WTC11 (cell line): ENCODE data around the gene CALML4. TPM values are rescaled to one million over a fixed set of nuclear protein-coding genes. Genes with fewer than 3 reads are reported as not detected.

ENCODE experiments used
- ATAC-seq: fragments of 200-7000 bp; cut with Tn5 transposase; 2 replicates; pipeline ENCODE4 v1.10.0; 2021; ENCODE audit warnings: mild to moderate bottlenecking, moderate library complexity
- CTCF ChIA-PET: fragments of 300-600 bp; sonication (Branson Sonifier 250); formaldehyde crosslinking; loops from one replicate; lab custom pipeline; 2021; ENCODE audit warnings: antibody characterized with exemption; lab: Charles Lee
- POLR2A ChIA-PET: fragments of 350-600 bp; sonication (Branson Sonifier 250); formaldehyde crosslinking; loops from one replicate; lab custom pipeline; 2021; ENCODE audit warnings: antibody characterized with exemption; lab: Charles Lee
- DNase-seq: peaks from one replicate; pipeline ENCODE4 v3.0.0; 2021; ENCODE audit warnings: low spot score
- H3K27ac Mint-ChIP-seq: 2 replicates; pipeline ENCODE4 v1.8.0; 2021; ENCODE audit warnings: mixed read lengths
- H3K27me3 Mint-ChIP-seq: 2 replicates; pipeline ENCODE4 v1.8.0; 2021; ENCODE audit warnings: low read depth, mild to moderate bottlenecking, moderate library complexity, mixed read lengths
- H3K36me3 Mint-ChIP-seq: 2 replicates; pipeline ENCODE4 v1.8.0; 2021; ENCODE audit warnings: mixed read lengths
- H3K4me1 Mint-ChIP-seq: 2 replicates; pipeline ENCODE4 v1.8.0; 2022; ENCODE audit warnings: mixed read lengths
- H3K4me3 Mint-ChIP-seq: 2 replicates; pipeline ENCODE4 v1.8.0; 2021; ENCODE audit warnings: mild to moderate bottlenecking, moderate library complexity, mixed read lengths
- H3K9me3 Mint-ChIP-seq: 2 replicates; pipeline ENCODE4 v1.8.0; 2021; ENCODE audit warnings: mixed read lengths
- AFF4 ChIP-seq: sonication (generic); formaldehyde crosslinking; IDR thresholded peaks from 2 replicates; pipeline ENCODE4 v1.8.1; 2023; ENCODE audit warnings: mild to moderate bottlenecking, missing genetic modification reagents, borderline replicate concordance
- ELF4 ChIP-seq: sonication (generic); formaldehyde crosslinking; IDR thresholded peaks from 2 replicates; pipeline ENCODE4 v1.8.1; 2022; ENCODE audit warnings: low read depth, mild to moderate bottlenecking, moderate library complexity, missing genetic modification reagents
- HMGA2 ChIP-seq: fragments of 250-450 bp; sonication (Bioruptor Pico); IDR thresholded peaks from 2 replicates; pipeline ENCODE4 v1.4.0; 2021; ENCODE audit warnings: mild to moderate bottlenecking, moderate library complexity
- SOX15 ChIP-seq: fragments of 250-450 bp; sonication (Bioruptor Pico); IDR thresholded peaks from 2 replicates; pipeline ENCODE4 v1.9.0; 2021; ENCODE audit warnings: mild to moderate bottlenecking
- SP1 ChIP-seq: sonication (generic); formaldehyde crosslinking; conservative IDR thresholded peaks from 2 replicates; pipeline ENCODE4 v1.8.1; 2022; ENCODE audit warnings: missing genetic modification reagents
- TP53 ChIP-seq: sonication (generic); formaldehyde crosslinking; IDR thresholded peaks from 2 replicates; pipeline ENCODE4 v1.8.1; 2023; ENCODE audit warnings: mild to moderate bottlenecking, missing genetic modification reagents
- USF2 ChIP-seq: sonication (generic); formaldehyde crosslinking; IDR thresholded peaks from 2 replicates; pipeline ENCODE4 v1.8.1; 2023; ENCODE audit warnings: mild to moderate bottlenecking, missing genetic modification reagents, moderate library complexity
- ZBTB21 ChIP-seq: sonication (generic); formaldehyde crosslinking; IDR thresholded peaks from 2 replicates; pipeline ENCODE4 v1.8.1; 2023; ENCODE audit warnings: mild to moderate bottlenecking, missing genetic modification reagents, borderline replicate concordance
- ZNF396 ChIP-seq: fragments of 250-450 bp; sonication (Bioruptor Pico); IDR thresholded peaks from 2 replicates; pipeline ENCODE4 v1.8.0; 2021; ENCODE audit warnings: mild to moderate bottlenecking, moderate library complexity, borderline replicate concordance
- ZNF416 ChIP-seq: fragments of 250-450 bp; sonication (Bioruptor Pico); IDR thresholded peaks from 2 replicates; pipeline ENCODE4 v1.9.0; 2021; ENCODE audit warnings: mild to moderate bottlenecking, inconsistent platforms
- total RNA-seq: library from RNA; stranded (reverse); gene quantifications from 3 replicates; pipeline ENCODE4 v1.2.3, GENCODE V29; 2021
- TF ChIP-seq, protein P1 (sequence below): fragments of 250-450 bp; sonication (Bioruptor Pico); IDR thresholded peaks from 2 replicates; pipeline ENCODE4 v1.9.0; 2021; ENCODE audit warnings: moderate library complexity, mild to moderate bottlenecking, inconsistent platforms, borderline replicate concordance
- TF ChIP-seq, protein P2 (sequence below): sonication (generic); formaldehyde crosslinking; IDR thresholded peaks from 2 replicates; pipeline ENCODE4 v1.8.1; 2023; ENCODE audit warnings: mild to moderate bottlenecking, missing genetic modification reagents
- TF ChIP-seq, protein P3 (sequence below): sonication (generic); formaldehyde crosslinking; conservative IDR thresholded peaks from 2 replicates; pipeline ENCODE4 v1.8.1; 2022; ENCODE audit warnings: mild to moderate bottlenecking, missing genetic modification reagents

Gene CALML4
- total RNA-seq, 1 experiment from 2014 or later = 9.8 TPM

GRCh38 chr15:68220967-68221366, 15.8 kb upstream of the CALML4 start:
- POLR2A ChIA-PET = no interaction called here
- H3K27ac Mint-ChIP-seq = no peak overlapping the region
- peaks cover 64% of the 10 kb centered on the region for H3K36me3 Mint-ChIP-seq
- CTCF ChIA-PET = interaction anchor here (1.7 kb wide), 1 partner anchor 10 kb away, joined by 6 read pairs; no protein-coding TSS in a partner anchor
- H3K27me3 Mint-ChIP-seq = no peaks in the 10 kb centered on the region
- H3K9me3 Mint-ChIP-seq = peaks cover 17% of the 10 kb centered on the region
- H3K4me3 Mint-ChIP-seq = no peak overlapping the region
- TF ChIP-seq HMGA2 (CRISPR knock-in tag) = 0 out of 2 replicates have a peak, but pooled peaks have one; percentile 31
- no peak for TF ChIP-seq SOX15 (CRISPR knock-in tag)
- H3K4me1 Mint-ChIP-seq = no peaks in the 10 kb centered on the region
- ATAC-seq = no peak
- no peak for DNase-seq

DNA sequence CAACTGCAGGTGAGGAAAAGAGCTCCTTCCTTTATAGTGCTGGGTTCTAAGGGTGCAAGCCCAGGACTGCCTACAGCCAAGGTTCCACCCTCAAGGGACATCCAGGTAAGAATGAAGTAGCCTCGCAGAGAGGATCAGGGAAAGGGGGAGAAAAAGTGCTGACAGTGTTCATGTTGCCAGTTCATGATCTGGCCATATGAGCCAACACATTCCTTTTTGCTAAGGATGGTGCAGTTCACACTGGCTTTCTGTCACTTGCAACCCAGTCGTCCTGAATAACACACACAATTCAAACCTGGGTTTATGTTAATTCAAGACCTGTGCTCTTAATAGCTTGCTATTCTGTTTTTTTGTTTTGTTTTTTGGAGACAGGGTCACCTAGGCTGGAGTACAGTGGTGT, 15.4 kb upstream of the CALML4 start:
- ChIA-PET POLR2A (interaction anchor here (1.2 kb wide), 1 partner anchor 8 kb away, joined by 4 read pairs; no protein-coding TSS in a partner anchor), CTCF (interaction anchor here (1.7 kb wide), 1 partner anchor 9 kb away, joined by 6 read pairs; no protein-coding TSS in a partner anchor)
- TF ChIP-seq TP53 = no peak
- TF ChIP-seq, protein P1, sequence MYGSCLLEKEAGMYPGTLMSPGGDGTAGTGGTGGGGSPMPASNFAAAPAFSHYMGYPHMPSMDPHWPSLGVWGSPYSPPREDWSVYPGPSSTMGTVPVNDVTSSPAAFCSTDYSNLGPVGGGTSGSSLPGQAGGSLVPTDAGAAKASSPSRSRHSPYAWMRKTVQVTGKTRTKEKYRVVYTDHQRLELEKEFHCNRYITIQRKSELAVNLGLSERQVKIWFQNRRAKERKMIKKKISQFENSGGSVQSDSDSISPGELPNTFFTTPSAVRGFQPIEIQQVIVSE (CRISPR knock-in tag) = no peak
- TF ChIP-seq, protein P2, sequence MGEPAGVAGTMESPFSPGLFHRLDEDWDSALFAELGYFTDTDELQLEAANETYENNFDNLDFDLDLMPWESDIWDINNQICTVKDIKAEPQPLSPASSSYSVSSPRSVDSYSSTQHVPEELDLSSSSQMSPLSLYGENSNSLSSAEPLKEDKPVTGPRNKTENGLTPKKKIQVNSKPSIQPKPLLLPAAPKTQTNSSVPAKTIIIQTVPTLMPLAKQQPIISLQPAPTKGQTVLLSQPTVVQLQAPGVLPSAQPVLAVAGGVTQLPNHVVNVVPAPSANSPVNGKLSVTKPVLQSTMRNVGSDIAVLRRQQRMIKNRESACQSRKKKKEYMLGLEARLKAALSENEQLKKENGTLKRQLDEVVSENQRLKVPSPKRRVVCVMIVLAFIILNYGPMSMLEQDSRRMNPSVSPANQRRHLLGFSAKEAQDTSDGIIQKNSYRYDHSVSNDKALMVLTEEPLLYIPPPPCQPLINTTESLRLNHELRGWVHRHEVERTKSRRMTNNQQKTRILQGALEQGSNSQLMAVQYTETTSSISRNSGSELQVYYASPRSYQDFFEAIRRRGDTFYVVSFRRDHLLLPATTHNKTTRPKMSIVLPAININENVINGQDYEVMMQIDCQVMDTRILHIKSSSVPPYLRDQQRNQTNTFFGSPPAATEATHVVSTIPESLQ (CRISPR knock-in tag) = no peak
- no peak for TF ChIP-seq ZNF416 (CRISPR knock-in tag)
- no peak for TF ChIP-seq ZBTB21
- TF ChIP-seq AFF4 (CRISPR knock-in tag) = no peak
- TF ChIP-seq, protein P3, sequence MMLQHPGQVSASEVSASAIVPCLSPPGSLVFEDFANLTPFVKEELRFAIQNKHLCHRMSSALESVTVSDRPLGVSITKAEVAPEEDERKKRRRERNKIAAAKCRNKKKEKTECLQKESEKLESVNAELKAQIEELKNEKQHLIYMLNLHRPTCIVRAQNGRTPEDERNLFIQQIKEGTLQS (CRISPR knock-in tag) = no peak
- no peak for TF ChIP-seq ZNF396
- no peak for TF ChIP-seq SP1 (CRISPR knock-in tag)
- H3K4me1 Mint-ChIP-seq = no peaks in the 10 kb centered on the region
- no peaks in the 10 kb centered on the region for H3K27me3 Mint-ChIP-seq
- peaks cover 17% of the 10 kb centered on the region for H3K9me3 Mint-ChIP-seq
- DNase-seq (no peak), ATAC-seq (no peak)
- H3K27ac Mint-ChIP-seq = no peak overlapping the region; the same call in 1 of the 2 replicates
- H3K36me3 Mint-ChIP-seq = peaks cover 64% of the 10 kb centered on the region
- no peak overlapping the region for H3K4me3 Mint-ChIP-seq

DNA sequence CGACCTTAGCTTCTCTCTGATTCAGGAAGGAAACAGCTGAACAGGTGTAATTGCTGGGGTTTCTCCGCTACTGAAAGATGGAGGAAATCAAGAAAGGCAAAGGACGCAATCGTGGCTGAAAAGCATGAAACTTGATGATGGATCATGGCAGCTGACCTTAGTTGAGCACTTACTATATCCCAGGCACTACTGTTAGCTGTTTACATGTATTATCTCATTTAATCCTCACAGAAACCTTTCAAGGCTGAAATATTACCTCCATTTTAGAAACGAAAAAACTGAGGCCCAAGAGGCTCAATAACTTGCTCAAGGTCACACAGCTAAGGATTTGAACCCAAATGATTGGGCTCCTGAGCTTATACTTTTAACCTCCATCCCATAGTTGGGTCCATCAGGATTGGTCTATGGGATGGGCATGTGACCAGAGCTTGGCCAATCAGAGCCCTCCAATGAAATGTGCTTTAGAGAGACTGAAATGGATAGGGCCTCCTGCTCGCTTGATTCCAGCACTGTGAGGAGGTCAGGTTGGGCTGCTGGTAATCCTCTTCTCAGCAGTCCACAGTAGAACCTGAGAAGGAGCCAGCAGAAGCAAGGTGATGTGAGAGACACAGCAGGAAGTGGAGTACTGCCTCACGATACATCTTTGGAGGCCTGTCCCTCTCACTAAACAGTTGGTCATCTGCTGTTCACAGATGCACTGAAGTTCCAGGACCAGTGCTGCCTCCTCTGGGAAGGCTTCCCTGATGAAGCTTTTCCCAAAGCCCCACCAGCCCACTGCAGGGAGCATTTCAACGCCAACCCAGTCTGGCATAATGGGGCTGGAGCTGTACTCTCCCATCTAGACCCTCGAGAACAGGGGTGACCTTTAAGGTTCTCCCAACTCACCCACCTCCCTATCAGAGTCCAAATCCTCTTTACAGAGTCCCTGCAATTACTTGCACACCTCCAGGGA, 14.0 kb upstream of the CALML4 start:
- Mint-ChIP-seq H3K36me3 (peaks cover 55% of the 10 kb centered on the region), H3K9me3 (peaks cover 10% of the 10 kb centered on the region), H3K27me3 (no peaks in the 10 kb centered on the region), H3K4me3 (no peak overlapping the region), H3K27ac (no peak overlapping the region), H3K4me1 (no peaks in the 10 kb centered on the region)
- DNase-seq (no peak), ATAC-seq (no peak)
- TF ChIP-seq ELF4 (CRISPR knock-in tag) (no peak), USF2 (CRISPR knock-in tag) (peak; percentile 70)
- POLR2A ChIA-PET = interaction anchor here (1.2 kb wide), 1 partner anchor 10 kb away, joined by 4 read pairs; no protein-coding TSS in a partner anchor
- CTCF ChIA-PET = interaction anchor here (1.7 kb wide), 1 partner anchor 8 kb away, joined by 6 read pairs; no protein-coding TSS in a partner anchor
